Endodermal cell (in vitro differentiated cells): Measurements from ENCODE around the gene CUX1. TPM values are rescaled to one million over a fixed set of nuclear protein-coding genes. Genes with fewer than 3 reads are reported as not detected.

ENCODE experiments used
- DNase-seq: peaks from one replicate; pipeline ENCODE4 v3.0.0-alpha.2; 2017
- H3K27ac ChIP-seq: 2 replicates; pipeline ENCODE4 v1.5.1; 2013; ENCODE audit warnings: mild to moderate bottlenecking, low read depth, low read length, moderate library complexity
- H3K27me3 ChIP-seq: 2 replicates; pipeline ENCODE4 v1.6.1; 2013; ENCODE audit warnings: mild to moderate bottlenecking, low read length, moderate library complexity; ENCODE audit not compliant: insufficient read depth, control insufficient read depth, poor library complexity, severe bottlenecking
- H3K36me3 ChIP-seq: 2 replicates; pipeline ENCODE4 v1.7.0; 2013; ENCODE audit warnings: mild to moderate bottlenecking, low read length, moderate library complexity; ENCODE audit not compliant: control insufficient read depth, insufficient read depth
- H3K4me1 ChIP-seq: one replicate; pipeline ENCODE4 v1.7.0; 2013; ENCODE audit warnings: low read length; ENCODE audit not compliant: control insufficient read depth, insufficient read depth
- H3K4me3 ChIP-seq: 2 replicates; pipeline ENCODE4 v1.5.1; 2013; ENCODE audit warnings: mild to moderate bottlenecking, low read length, moderate library complexity
- H3K9ac ChIP-seq: 2 replicates; pipeline ENCODE4 v1.6.1; 2013; ENCODE audit warnings: mild to moderate bottlenecking, low read length, moderate library complexity; ENCODE audit not compliant: poor library complexity, severe bottlenecking; ENCODE audit errors: extremely low read depth
- H3K9me3 ChIP-seq: 2 replicates; pipeline ENCODE4 v1.6.1; 2013; ENCODE audit warnings: mild to moderate bottlenecking, low read length, moderate library complexity; ENCODE audit not compliant: control insufficient read depth
- H3K27ac Mint-ChIP-seq: 2 replicates; pipeline ENCODE4 v1.8.0; 2020; ENCODE audit warnings: mixed read lengths
- H3K27me3 Mint-ChIP-seq: 2 replicates; pipeline ENCODE4 v1.8.0; 2021; ENCODE audit warnings: mild to moderate bottlenecking, mixed read lengths; ENCODE audit not compliant: insufficient read depth
- H3K36me3 Mint-ChIP-seq: 2 replicates; pipeline ENCODE4 v1.8.0; 2020; ENCODE audit warnings: low read depth, mixed read lengths
- H3K4me1 Mint-ChIP-seq: 2 replicates; pipeline ENCODE4 v1.8.0; 2020; ENCODE audit warnings: mixed read lengths
- H3K4me3 Mint-ChIP-seq: 2 replicates; pipeline ENCODE4 v1.8.0; 2020; ENCODE audit warnings: mild to moderate bottlenecking, moderate library complexity, mixed read lengths
- H3K9me3 Mint-ChIP-seq: 2 replicates; pipeline ENCODE4 v1.8.0; 2020; ENCODE audit warnings: mild to moderate bottlenecking, mixed read lengths
- WGBS, 2 experiments: methylation state at CpG; one replicate each; pipeline versions ENCODE4 v1.1.5 to v1.1.7; 2013; ENCODE audit warnings: missing lambda C conversion rate in 2 of 2, mixed read lengths in 1 of 2; ENCODE audit not compliant: insufficient coverage in 1 of 2, insufficient read length in 1 of 2; 5-methylcytosine and 5-hydroxymethylcytosine counted together
- total RNA-seq, 2 donors: library from RNA; stranded (reverse); fragmentation: NEBNext Ultra II Directional in 1 of 2; extraction: Animal tissue kit (Norgen Biotek cat#: 25700) in 1 of 2; gene quantifications; 2 replicates in 1 of 2; 3 replicates in 1 of 2; pipeline ENCODE4 v1.2.1, GENCODE V29; 2021
- TF ChIP-seq, protein P1 (sequence below): fragments of 200-600 bp; sonication (generic); conservative IDR thresholded peaks from 2 replicates; pipeline ENCODE4 v1.5.0; 2021; ENCODE audit warnings: antibody characterized with exemption, mild to moderate bottlenecking

The CUX1 gene
- total RNA-seq, 2 donors from 2014 or later, result 85.1 to 108 TPM

DNA sequence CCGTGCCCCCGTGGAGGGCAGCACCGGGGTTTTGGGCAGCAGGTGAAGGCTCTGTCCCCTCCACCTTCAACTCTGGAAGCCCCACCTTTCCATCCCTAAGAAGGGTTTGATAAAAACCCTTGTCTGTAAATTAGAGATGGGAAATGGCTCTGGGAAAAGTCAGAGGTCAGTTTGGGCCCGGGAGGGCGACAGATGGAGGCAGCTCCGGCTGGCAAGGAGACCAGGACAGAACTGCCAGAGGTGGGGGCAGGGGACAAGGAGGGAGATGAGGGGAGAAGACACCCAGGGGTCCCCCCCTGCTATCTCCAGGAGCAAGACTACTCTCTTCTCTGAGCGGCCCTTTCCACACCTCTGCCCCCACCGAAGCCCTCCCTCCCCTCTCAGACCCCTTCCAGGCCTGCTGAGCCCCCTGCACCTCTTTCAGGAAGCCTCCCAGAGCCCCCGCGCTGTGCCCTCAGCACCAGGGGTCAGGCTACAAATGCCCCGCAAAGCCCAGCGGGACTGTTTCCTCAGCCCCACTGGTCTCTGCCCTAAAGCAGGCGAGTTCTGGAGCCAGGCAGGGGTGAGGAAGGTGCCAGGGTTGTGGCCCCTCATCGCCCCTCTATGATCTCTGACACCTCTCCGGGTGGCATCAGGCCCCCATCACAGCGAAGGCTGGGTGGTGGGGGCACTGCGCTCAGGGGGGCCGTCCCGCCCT, 468.3 kb downstream of the CUX1 start:
- H3K4me3 ChIP-seq, result peak overlapping the region; percentile 79
- H3K9ac ChIP-seq, result peak overlapping the region; percentile 70
- H3K27ac Mint-ChIP-seq, result no peak overlapping the region
- 56 to 61% methylated on average over 8 to 19 of the region's 19 CpGs for WGBS, 2 experiments
- H3K4me3 Mint-ChIP-seq, result peak overlapping the region; percentile 54
- peaks cover 5% of the 10 kb centered on the region for H3K27me3 ChIP-seq
- H3K36me3 Mint-ChIP-seq, result no peaks in the 10 kb centered on the region
- H3K27me3 Mint-ChIP-seq, result peaks cover 22% of the 10 kb centered on the region
- H3K9me3 Mint-ChIP-seq, result no peaks in the 10 kb centered on the region
- H3K4me1 ChIP-seq, result no peaks in the 10 kb centered on the region
- H3K36me3 ChIP-seq, result no peaks in the 10 kb centered on the region
- no peaks in the 10 kb centered on the region for H3K9me3 ChIP-seq
- TF ChIP-seq, protein P1, sequence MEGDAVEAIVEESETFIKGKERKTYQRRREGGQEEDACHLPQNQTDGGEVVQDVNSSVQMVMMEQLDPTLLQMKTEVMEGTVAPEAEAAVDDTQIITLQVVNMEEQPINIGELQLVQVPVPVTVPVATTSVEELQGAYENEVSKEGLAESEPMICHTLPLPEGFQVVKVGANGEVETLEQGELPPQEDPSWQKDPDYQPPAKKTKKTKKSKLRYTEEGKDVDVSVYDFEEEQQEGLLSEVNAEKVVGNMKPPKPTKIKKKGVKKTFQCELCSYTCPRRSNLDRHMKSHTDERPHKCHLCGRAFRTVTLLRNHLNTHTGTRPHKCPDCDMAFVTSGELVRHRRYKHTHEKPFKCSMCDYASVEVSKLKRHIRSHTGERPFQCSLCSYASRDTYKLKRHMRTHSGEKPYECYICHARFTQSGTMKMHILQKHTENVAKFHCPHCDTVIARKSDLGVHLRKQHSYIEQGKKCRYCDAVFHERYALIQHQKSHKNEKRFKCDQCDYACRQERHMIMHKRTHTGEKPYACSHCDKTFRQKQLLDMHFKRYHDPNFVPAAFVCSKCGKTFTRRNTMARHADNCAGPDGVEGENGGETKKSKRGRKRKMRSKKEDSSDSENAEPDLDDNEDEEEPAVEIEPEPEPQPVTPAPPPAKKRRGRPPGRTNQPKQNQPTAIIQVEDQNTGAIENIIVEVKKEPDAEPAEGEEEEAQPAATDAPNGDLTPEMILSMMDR, result no peak
- DNase-seq, result no peak
- peak overlapping the region; percentile 89 for H3K27ac ChIP-seq
- H3K4me1 Mint-ChIP-seq, result no peaks in the 10 kb centered on the region

DNA sequence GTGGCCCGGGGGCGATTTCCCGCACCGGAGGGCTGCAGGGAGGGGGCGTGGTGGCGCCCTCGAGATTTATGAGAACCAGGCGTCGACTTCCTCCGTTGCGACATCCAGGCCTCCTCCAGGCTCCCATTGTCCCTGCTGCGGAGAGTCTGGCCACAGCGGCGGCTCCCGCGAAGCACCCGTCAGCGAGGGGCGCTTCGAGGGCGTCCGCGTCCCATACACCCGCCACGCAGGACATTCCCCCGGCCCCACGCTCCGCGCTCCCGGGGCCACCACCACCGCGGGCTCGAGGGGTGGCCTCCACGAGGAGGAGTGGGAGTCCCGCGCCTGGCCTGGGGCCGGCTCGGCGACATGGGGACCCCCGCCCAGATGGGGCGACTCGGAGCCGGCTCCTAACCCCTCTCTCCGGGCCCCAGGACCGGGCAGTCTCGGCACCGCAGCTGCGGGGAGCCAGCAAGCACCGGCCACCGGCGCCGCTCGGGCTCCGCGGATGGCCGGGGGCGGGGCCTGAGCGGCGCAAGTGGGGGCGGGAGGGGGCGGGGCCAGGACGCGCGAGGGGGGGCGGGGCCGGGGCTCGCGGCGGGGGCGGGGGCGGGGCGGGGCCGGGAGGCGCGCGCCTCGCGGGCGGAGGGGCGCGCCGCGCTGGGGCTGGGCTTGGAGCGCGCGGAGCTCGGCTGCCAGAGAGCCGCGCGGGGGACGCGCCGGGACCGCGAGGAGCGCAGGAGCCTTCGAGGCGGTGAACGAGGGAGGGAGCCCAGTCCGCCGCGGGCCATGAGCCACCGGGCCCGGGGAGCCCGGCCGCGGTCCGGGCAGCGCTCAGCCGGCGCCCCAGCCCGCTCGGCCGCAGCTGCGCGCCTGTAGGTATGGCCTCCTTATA, 469.0 kb downstream of the CUX1 start, which contains the start of gene SH2B2:
Gene SH2B2 (plus strand): TSS at position 632 of the 874 bp plus-strand sequence. CDS start 13,683 bp downstream, outside the sequence.
- peak; percentile 86 for DNase-seq
- H3K9ac ChIP-seq, result peak within 1 kb of the TSS; percentile 70
- WGBS, 2 experiments, result 1% methylated on average over 23 to 101 of the region's 116 CpGs
- peak within 1 kb of the TSS; percentile 89 for H3K27ac ChIP-seq
- peak within 1 kb of the TSS; percentile 54 for H3K4me3 Mint-ChIP-seq
- H3K36me3 Mint-ChIP-seq, result no peaks in the 10 kb centered on the region
- peaks cover 22% of the 10 kb centered on the region for H3K27me3 Mint-ChIP-seq
- no peaks in the 10 kb centered on the region for H3K36me3 ChIP-seq
- no peaks in the 10 kb centered on the region for H3K9me3 Mint-ChIP-seq
- no peaks in the 10 kb centered on the region for H3K9me3 ChIP-seq
- no peaks in the 10 kb centered on the region for H3K4me1 Mint-ChIP-seq
- TF ChIP-seq, protein P1, result peak; percentile 11
- H3K27ac Mint-ChIP-seq, result no peak within 1 kb of the TSS
- H3K27me3 ChIP-seq, result peaks cover 5% of the 10 kb centered on the region
- no peaks in the 10 kb centered on the region for H3K4me1 ChIP-seq
- peak within 1 kb of the TSS; percentile 81 for H3K4me3 ChIP-seq

DNA sequence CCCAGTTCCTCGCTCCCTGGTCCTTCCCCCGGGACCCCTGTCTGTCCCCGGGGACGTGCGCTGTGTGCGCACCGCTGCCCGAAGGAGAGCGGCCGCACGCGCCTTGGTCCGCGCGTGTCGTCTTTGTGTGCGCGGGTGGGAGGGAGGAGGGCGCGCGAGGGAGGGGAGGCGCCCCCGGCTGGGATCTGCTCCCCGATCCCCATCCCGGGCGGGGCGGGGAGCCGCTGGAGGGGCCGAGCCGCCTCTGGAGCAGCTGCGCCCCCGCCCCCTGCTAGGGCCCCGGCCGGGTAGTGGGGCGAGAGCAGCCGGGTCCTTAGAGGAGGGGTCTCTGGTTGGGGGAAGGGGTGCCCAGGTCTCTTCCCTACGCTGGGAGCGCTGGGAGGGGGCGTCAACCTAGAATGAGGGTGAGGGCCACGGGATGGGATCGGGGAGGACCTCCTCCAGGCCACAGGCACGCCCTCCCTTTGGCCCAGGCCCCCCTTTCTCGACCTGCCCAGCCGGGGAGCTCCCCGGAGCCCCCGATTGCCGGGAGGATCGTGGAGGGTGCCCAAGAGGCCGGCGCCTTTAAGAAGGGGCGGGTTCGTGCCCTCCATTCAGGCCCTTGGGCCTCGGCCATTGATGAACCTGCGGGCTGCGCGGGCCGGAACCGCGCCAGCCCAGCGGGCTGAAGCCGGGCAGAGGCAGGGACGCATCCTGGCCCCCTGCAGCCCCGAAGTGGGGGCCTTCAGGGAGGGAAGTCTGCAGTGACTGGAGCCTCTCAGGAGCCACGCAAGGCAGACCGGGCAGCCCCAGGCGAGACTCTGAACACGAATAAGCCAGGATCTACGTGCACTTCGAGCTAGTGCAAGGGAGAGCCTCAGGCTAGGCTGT, 469.9 kb downstream of the CUX1 start:
- H3K36me3 Mint-ChIP-seq, result no peaks in the 10 kb centered on the region
- TF ChIP-seq, protein P1, result no peak
- Histone ChIP-seq H3K27me3 (peaks cover 5% of the 10 kb centered on the region), H3K4me1 (no peaks in the 10 kb centered on the region), H3K4me3 (peak overlapping the region; percentile 81), H3K9me3 (no peaks in the 10 kb centered on the region), H3K36me3 (no peaks in the 10 kb centered on the region), H3K9ac (peak overlapping the region; percentile 25), H3K27ac (peak overlapping the region; percentile 68)
- peak; percentile 80 for DNase-seq
- H3K27me3 Mint-ChIP-seq, result peaks cover 22% of the 10 kb centered on the region
- H3K9me3 Mint-ChIP-seq, result no peaks in the 10 kb centered on the region
- H3K4me3 Mint-ChIP-seq, result peak overlapping the region; percentile 54
- no peak overlapping the region for H3K27ac Mint-ChIP-seq
- H3K4me1 Mint-ChIP-seq, result no peaks in the 10 kb centered on the region
- 2% methylated on average over 28 to 68 of the region's 69 CpGs for WGBS, 2 experiments
